Pancreas (tissue), 10 donors: ENCODE results near the gene PDZK1IP1. TPM values are rescaled to one million over a fixed set of nuclear protein-coding genes. Genes with fewer than 3 reads are reported as not detected.
"Not testable (repeated sequence)": the region's sequence is repeated elsewhere in the genome, so short reads cannot be mapped to it uniquely, and the experiment has no call there.

Experiments used
- ATAC-seq, 4 donors: fragments of 200-7000 bp; cut with Tn5 transposase; one replicate each; pipeline versions ENCODE4 v1.8.0 to v1.9.1; 2020; ENCODE audit warnings: mild to moderate bottlenecking in 4 of 4, moderate library complexity in 4 of 4
- DNase-seq, 6 donors: peaks; one replicate each; pipeline ENCODE4 v3.0.0-alpha.2; 2020
- FAIRE-seq: peaks from 2 replicates; lab custom pipeline; 2012; peaks lifted over from hg19 to GRCh38; lab: Jason Lieb, UNC
- H3K27ac ChIP-seq, 4 donors: fragments of 200-600 bp; sonication (generic); 1 replicate in 3 of 4; 2 replicates in 1 of 4; pipeline versions ENCODE4 v1.5.0 to v1.8.0; 2020
- H3K27me3 ChIP-seq, 4 donors: fragments of 200-600 bp; one replicate each; pipeline ENCODE4 v1.8.0; 2021
- H3K36me3 ChIP-seq, 3 donors: fragments of 200-600 bp; sonication (generic) in 1 of 3; one replicate each; pipeline versions ENCODE4 v1.5.0 to v1.8.0; 2020 to 2021
- H3K4me1 ChIP-seq, 3 donors: fragments of 200-600 bp; one replicate each; pipeline ENCODE4 v1.8.0; 2021
- H3K4me3 ChIP-seq, 4 donors: fragments of 200-600 bp; sonication (generic) in 2 of 4; one replicate each; pipeline versions ENCODE4 v1.5.0 to v1.8.0; 2020 to 2021
- H3K9me3 ChIP-seq, 4 donors: fragments of 200-600 bp; one replicate each; pipeline ENCODE4 v1.8.0; 2021
- WGBS, 2 donors: extraction: QIAGEN DNeasy Blood & Tissue Kit; methylation state at CpG; one replicate each; pipeline ENCODE4 v1.1.7; 2013; 5-methylcytosine and 5-hydroxymethylcytosine counted together
- intact Hi-C, 3 donors: fragments of 100-400 bp; cut with DNase I; formaldehyde crosslinking; loops; one replicate each; pipeline versions ENCODE4 v1.11.1 to v1.14.2; 2022
- polyA plus RNA-seq, 2 donors: library from polyadenylated mRNA; stranded (reverse); fragments of 200-250 nt; gene quantifications; one replicate each; pipeline ENCODE4 v1.2.3, GENCODE V29; 2013
- total RNA-seq, 6 donors: library from RNA; stranded (reverse); fragmentation: NEBNext Ultra II Directional in 4 of 6; extraction: Animal tissue kit (Norgen Biotek cat#: 25700) in 4 of 6; gene quantifications; one replicate each; pipeline versions ENCODE4 v1.2.1 to v1.2.4, GENCODE V29; 2021 to 2023
- TF ChIP-seq, protein P1 (sequence below), 4 donors: fragments of 200-600 bp; sonication (generic) in 3 of 4; IDR thresholded peaks; one replicate each; pipeline versions ENCODE4 v1.5.0 to v1.8.0; 2021; ENCODE audit warnings: antibody characterized with exemption in 4 of 4
- donor health status: healthy with polysubstance abuse.
- donor health status: DM: no; HTN: no; CAD: no; lungs with moderate emphysema.
- donor health status: DM: no; HTN: no; CAD: no.
- donor health status: control.
- donor health status: control.
- donor health status: Bipolar disorder and iron deficiency.
- donor health status: DM: yes; HTN: yes; CAD: no.
- donor health status: DM: no; HTN: no; CAD: no.
- donor health status: DM: no; HTN: no; CAD: no.
- donor health status: DM: yes; HTN: yes; CAD: no.

The PDZK1IP1 gene
- total and polyA plus RNA-seq, 8 donors: 26.1 to 55.9 (median 44.1) TPM

DNA sequence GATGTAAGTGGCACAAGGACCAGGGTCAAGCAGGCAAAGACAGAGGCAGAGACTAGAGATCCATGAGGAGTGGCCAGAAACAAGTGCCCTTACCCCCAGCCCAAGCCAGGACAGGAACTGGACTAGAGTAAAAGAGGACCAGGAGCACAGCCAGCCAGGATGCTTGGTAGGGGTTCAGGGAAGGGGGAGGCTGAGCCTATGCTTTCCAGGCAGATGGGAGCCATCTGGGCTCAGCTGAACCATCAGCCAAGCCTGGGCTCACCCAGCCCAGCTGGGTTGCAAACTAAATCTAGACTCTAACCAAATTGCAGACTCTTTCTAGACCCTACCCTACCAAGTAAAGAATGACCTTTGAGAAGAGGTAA is 15.2 kb downstream of the PDZK1IP1 start:
- Histone ChIP-seq H3K9me3 (no peaks in the 10 kb centered on the region), H3K4me3 (no peak overlapping the region), H3K27me3 (no peaks in the 10 kb centered on the region), H3K4me1 (peaks cover 0 to 4% (median under 1%) of the 10 kb centered on the region in 3 donors), H3K36me3 (no peaks in the 10 kb centered on the region), H3K27ac (no peak overlapping the region)
- FAIRE-seq: no peak
- no peak for ATAC-seq
- intact Hi-C loops: no loop called here
- DNase-seq: peak in 1 of 6 donors; percentile 47
- TF ChIP-seq, protein P1, sequence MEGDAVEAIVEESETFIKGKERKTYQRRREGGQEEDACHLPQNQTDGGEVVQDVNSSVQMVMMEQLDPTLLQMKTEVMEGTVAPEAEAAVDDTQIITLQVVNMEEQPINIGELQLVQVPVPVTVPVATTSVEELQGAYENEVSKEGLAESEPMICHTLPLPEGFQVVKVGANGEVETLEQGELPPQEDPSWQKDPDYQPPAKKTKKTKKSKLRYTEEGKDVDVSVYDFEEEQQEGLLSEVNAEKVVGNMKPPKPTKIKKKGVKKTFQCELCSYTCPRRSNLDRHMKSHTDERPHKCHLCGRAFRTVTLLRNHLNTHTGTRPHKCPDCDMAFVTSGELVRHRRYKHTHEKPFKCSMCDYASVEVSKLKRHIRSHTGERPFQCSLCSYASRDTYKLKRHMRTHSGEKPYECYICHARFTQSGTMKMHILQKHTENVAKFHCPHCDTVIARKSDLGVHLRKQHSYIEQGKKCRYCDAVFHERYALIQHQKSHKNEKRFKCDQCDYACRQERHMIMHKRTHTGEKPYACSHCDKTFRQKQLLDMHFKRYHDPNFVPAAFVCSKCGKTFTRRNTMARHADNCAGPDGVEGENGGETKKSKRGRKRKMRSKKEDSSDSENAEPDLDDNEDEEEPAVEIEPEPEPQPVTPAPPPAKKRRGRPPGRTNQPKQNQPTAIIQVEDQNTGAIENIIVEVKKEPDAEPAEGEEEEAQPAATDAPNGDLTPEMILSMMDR (IDR thresholded peaks at IDR 0.05): no peak

DNA sequence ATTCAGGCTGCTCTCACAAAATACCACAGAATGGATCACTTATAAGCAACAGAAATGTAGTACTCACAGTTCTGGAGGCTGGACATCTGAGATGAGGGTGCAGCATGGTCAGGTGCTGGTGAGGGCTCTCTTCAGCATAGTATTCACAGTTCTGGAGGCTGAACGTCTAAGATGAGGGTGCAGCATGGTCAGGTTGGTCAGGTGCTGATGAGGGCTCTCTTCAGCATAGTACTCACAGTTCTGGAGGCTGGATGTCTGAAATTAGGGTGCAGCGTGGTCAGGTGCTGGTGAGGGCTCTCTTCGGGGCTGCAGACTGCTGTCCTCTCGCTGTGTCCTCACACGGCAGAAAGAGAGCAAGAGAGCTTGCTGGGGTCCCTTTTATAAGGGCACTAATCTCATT is 17.1 kb downstream of the PDZK1IP1 start:
- no peaks in the 10 kb centered on the region for H3K4me1 ChIP-seq
- H3K9me3 ChIP-seq: no peaks in the 10 kb centered on the region
- no peak overlapping the region for H3K4me3 ChIP-seq
- intact Hi-C loops: no loop called here
- H3K27ac ChIP-seq: no peak overlapping the region
- H3K27me3 ChIP-seq: no peaks in the 10 kb centered on the region
- no peak for ATAC-seq
- no peaks in the 10 kb centered on the region for H3K36me3 ChIP-seq
- no peak for FAIRE-seq
- DNase-seq: no peak
- WGBS, 2 donors: 65 to 77% methylated on average over 5 of the region's 5 CpGs
- TF ChIP-seq, protein P1 (IDR thresholded peaks at IDR 0.05): no peak

DNA sequence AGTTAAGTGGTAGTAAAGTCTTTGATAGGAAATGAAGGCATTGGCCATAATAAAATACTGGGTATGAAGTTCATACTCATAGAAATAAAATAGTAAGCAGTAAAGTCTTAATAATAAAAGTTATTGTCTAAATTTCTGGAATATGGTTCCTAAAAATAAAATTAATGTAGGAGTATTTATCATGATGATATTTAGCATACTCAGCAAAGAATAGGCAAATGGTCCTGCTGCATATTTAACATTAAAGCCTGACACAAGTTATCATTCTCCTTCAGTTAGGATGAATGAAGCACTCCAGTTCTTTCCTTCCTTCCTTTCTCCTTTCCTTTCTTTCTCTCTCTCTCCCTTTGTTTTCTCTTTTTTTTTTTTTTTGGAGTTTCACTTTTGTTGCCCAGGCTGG is 25.3 kb downstream of the PDZK1IP1 start:
- intact Hi-C loops: no loop called here
- TF ChIP-seq, protein P1 (IDR thresholded peaks at IDR 0.05): no peak
- H3K4me1 ChIP-seq: no peaks in the 10 kb centered on the region
- no peak for ATAC-seq
- no peak for DNase-seq
- H3K27ac ChIP-seq: no peak overlapping the region
- H3K9me3 ChIP-seq: no peaks in the 10 kb centered on the region
- no peaks in the 10 kb centered on the region for H3K36me3 ChIP-seq
- H3K27me3 ChIP-seq: no peaks in the 10 kb centered on the region
- H3K4me3 ChIP-seq: no peak overlapping the region
- no peak for FAIRE-seq

DNA sequence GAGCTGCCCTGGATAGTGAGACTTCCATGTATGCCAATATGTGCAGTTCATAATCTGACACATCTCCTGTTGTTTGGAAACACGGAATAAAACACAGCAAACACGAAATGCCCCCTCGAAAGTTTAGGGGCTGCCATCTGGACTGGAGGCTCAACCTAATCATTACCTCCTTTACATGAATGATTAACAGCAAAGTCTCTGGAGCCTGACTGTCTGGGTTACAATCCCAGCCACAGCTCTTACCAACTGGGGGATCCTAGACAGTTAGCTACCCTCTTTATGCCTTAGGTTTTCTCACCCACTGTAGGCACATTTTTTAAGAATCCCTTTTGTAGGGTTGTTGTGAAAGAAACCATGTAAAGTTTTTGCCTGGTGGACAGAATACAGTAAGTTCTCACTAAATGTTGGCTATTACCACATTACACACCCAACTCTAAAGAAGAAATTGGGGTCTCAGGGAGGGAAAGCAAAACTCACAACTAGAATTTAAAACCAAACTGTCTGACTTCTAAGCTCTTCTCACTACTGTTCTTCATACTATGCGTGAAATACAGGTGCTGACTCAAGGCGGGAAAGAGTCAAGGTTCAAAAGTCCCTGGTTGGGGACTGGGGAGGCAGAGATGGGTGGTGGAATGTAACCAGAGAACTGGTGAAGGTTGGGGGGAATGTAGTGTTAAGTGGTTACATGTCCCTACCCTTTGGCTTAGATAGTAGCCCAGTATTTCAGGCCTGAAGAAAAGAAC is 28.4 kb downstream of the PDZK1IP1 start:
- no peak for DNase-seq
- TF ChIP-seq, protein P1 (IDR thresholded peaks at IDR 0.05): no peak
- Histone ChIP-seq H3K4me3 (no peak overlapping the region), H3K9me3 (no peaks in the 10 kb centered on the region), H3K27ac (no peak overlapping the region), H3K4me1 (no peaks in the 10 kb centered on the region), H3K36me3 (no peaks in the 10 kb centered on the region), H3K27me3 (no peaks in the 10 kb centered on the region)
- no peak for ATAC-seq
- intact Hi-C loops: no loop called here
- no peak for FAIRE-seq
- WGBS, 2 donors: 44 to 54% methylated on average over 5 of the region's 5 CpGs

DNA sequence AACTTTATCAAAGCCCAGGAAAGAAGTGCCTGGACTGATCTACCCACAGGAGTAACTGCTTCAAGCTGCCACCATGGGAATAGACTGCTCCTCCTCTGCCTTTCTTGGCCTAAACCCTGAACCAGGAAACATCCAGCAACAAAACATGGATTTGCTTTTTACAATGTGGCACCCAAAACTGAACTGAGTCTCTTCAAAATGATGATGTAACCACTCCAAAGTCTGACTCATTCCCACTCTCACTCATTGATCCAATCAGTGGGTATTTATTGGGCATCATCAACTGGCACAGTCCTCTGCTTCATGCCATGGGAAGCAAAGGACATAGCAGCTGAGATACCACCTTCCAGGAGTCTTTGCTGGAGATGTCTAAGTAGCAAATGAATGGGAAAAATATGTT is 29.1 kb downstream of the PDZK1IP1 start:
- intact Hi-C loops: no loop called here
- no peak for DNase-seq
- H3K36me3 ChIP-seq: no peaks in the 10 kb centered on the region
- ATAC-seq: no peak
- H3K27ac ChIP-seq: no peak overlapping the region
- H3K9me3 ChIP-seq: no peaks in the 10 kb centered on the region
- FAIRE-seq: no peak
- no peaks in the 10 kb centered on the region for H3K27me3 ChIP-seq
- TF ChIP-seq, protein P1 (IDR thresholded peaks at IDR 0.05): no peak
- no peak overlapping the region for H3K4me3 ChIP-seq
- no peaks in the 10 kb centered on the region for H3K4me1 ChIP-seq

DNA sequence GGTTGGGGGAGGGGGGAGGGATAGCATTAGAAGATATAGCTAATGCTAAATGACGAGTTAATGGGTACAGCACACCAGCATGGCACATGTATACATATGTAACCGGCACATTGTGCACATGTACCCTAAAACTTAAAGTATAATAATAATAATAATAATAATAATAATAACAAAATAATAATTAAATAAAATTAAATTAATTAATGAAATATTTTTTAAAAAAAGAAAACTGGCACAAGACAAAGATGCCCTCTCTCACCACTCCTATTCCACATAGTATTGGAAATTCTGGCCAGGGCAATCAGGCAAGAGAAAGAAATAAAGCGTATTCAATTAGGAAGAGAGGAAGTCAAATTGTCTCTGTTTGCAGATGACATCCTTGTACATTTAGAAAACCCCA is 31.9 kb downstream of the PDZK1IP1 start:
- 75 to 89% methylated on average over 3 of the region's 3 CpGs for WGBS, 2 donors
- H3K4me3 ChIP-seq, DNase-seq, intact Hi-C loops, H3K4me1 ChIP-seq, H3K27ac ChIP-seq, H3K27me3 ChIP-seq, H3K9me3 ChIP-seq, FAIRE-seq, H3K36me3 ChIP-seq, ATAC-seq: not testable (repeated sequence)

DNA sequence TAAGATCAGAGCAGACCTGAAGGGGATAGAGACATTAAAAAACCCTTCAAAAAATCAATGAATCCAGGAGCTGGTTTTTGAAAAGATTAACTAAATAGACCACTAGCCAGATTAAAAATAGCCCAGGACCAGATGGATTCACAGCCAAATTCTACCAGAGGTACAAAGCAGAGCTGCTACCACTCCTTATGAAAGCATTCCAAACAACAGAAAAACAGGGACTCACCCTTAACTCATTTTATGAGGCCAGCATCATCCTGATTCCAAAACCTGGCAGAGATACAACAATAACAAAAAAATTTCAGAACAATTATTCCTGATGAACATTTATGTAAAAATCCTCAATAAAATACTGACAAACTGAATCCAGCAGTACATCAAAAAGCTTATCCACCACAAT is 33.4 kb downstream of the PDZK1IP1 start:
- H3K4me3 ChIP-seq, H3K9me3 ChIP-seq, intact Hi-C loops, DNase-seq, ATAC-seq, H3K27ac ChIP-seq, FAIRE-seq, H3K4me1 ChIP-seq, H3K27me3 ChIP-seq, H3K36me3 ChIP-seq: not testable (repeated sequence)

DNA sequence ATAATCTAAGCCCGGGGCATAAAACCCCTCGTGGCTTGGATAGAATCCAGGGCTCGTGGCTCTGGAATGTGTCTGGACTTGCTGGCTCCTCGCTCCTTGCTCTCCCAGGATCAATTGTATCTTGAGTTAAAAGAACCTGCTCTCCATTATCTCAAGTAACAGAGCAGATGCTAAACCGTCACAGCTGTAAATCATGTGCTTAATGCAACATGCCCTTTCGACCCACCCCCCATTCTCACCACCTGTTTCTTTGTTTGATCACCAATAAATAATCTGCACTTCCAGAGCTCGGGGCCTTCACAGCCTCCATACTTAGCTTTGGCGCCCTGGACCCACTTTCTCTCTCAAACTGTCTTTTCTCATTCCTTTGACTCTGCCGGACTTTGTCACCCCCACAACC is 40.7 kb downstream of the PDZK1IP1 start:
- H3K27ac ChIP-seq, H3K36me3 ChIP-seq, H3K4me1 ChIP-seq, H3K9me3 ChIP-seq, H3K4me3 ChIP-seq, ATAC-seq, intact Hi-C loops, H3K27me3 ChIP-seq, FAIRE-seq, DNase-seq: not testable (repeated sequence)
- WGBS, 2 donors: 44 to 47% methylated on average over 9 of the region's 9 CpGs
